ENCODE data around the gene ADRA1B.
A peak's percentile ranks its signal among the peaks of the same experiment; 100 is the strongest.
"Not testable (repeated sequence)": the region's sequence is repeated elsewhere in the genome, so short reads cannot be mapped to it uniquely, and the experiment has no call there.

Gene ADRA1B

GRCh38 chr5:159987031-159987674 is 70.9 kb downstream of the ADRA1B start:
- TF ChIP-seq LEF1 (IDR thresholded peaks at IDR 0.05; ENCODE audit: borderline replicate concordance) (no peak), L3MBTL2 (conservative IDR thresholded peaks at IDR 0.05) (peak; percentile 34)
- ChIA-PET CTCF (interaction anchor here (0.5 to 2.1 kb wide), 31 partner anchors 9 to 1283 kb away, joined by 3 to 23 read pairs (median 4); partner anchors contain the start of gene TTC1), POLR2A (interaction anchor here (0.7 to 1.2 kb wide), 2 partner anchors 10 to 471 kb away, joined by 3 to 4 read pairs; no protein-coding TSS in a partner anchor)
- peak; percentile 88 for DNase-seq (ENCODE audit: extremely low spot score)

- ChIA-PET CTCF (no interaction called here), POLR2A (no interaction called here)
- no peak for DNase-seq (ENCODE audit: extremely low spot score)
- TF ChIP-seq ELF4 (IDR thresholded peaks at IDR 0.05) (no peak), SUZ12 (IDR thresholded peaks at IDR 0.05) (no peak), ARNT (IDR thresholded peaks at IDR 0.05) (no peak), ZNF384 (IDR thresholded peaks at IDR 0.05) (no peak)
Measured at GRCh38 chr5:159990506-159990905, 74.2 kb downstream of the ADRA1B start.

- ChIA-PET CTCF (no interaction called here), POLR2A (no interaction called here)
- no peak for TF ChIP-seq TARDBP (IDR thresholded peaks at IDR 0.05)
- no peak for DNase-seq (ENCODE audit: extremely low spot score)
Measured at GRCh38 chr5:159992566-159992965, 76.3 kb downstream of the ADRA1B start.

- ChIA-PET CTCF (no interaction called here), POLR2A (no interaction called here)
- DNase-seq (ENCODE audit: extremely low spot score) = no peak
- TF ChIP-seq SP1 (IDR thresholded peaks at IDR 0.05) = no peak
- TF ChIP-seq FOXA1 (IDR thresholded peaks at IDR 0.05) = no peak
- no peak for TF ChIP-seq NFRKB (IDR thresholded peaks at IDR 0.05)
- TF ChIP-seq HDGF (IDR thresholded peaks at IDR 0.05; ENCODE audit: borderline replicate concordance) = no peak
- TF ChIP-seq BHLHE40 (IDR thresholded peaks at IDR 0.05; ENCODE audit: borderline replicate concordance) = no peak
- TF ChIP-seq ELF4 (IDR thresholded peaks at IDR 0.05) = no peak
- no peak for TF ChIP-seq ARNT (IDR thresholded peaks at IDR 0.05)
- TF ChIP-seq CTBP1 (IDR thresholded peaks at IDR 0.05; ENCODE audit: borderline replicate concordance) = no peak
- no peak for TF ChIP-seq FOXK2 (IDR thresholded peaks at IDR 0.05)
- TF ChIP-seq PKNOX1 (IDR thresholded peaks at IDR 0.05) = no peak
- TF ChIP-seq SUZ12 (IDR thresholded peaks at IDR 0.05) = no peak
Measured at GRCh38 chr5:159993194-159993593, 76.9 kb downstream of the ADRA1B start.

- ChIA-PET POLR2A (interaction anchor here (1.1 to 1.7 kb wide), 2 partner anchors 12 to 13 kb away, joined by 3 to 4 read pairs; partner anchors contain the start of gene TTC1), CTCF (interaction anchor here (0.6 to 1.0 kb wide), 2 partner anchors 9 to 156 kb away, joined by 3 to 5 read pairs; no protein-coding TSS in a partner anchor)
- TF ChIP-seq FOXM1 (IDR thresholded peaks at IDR 0.05; ENCODE audit: borderline replicate concordance) (no peak), FOXA1 (IDR thresholded peaks at IDR 0.05) (no peak), FOXK2 (IDR thresholded peaks at IDR 0.05) (no peak), HDGF (IDR thresholded peaks at IDR 0.05; ENCODE audit: borderline replicate concordance) (no peak), ARNT (IDR thresholded peaks at IDR 0.05) (no peak), CTBP1 (IDR thresholded peaks at IDR 0.05; ENCODE audit: borderline replicate concordance) (no peak), NFRKB (IDR thresholded peaks at IDR 0.05) (no peak), LEF1 (IDR thresholded peaks at IDR 0.05; ENCODE audit: borderline replicate concordance) (no peak)
- DNase-seq (ENCODE audit: extremely low spot score) = no peak
Measured at GRCh38 chr5:159995907-159996306, 79.6 kb downstream of the ADRA1B start.

- TF ChIP-seq PKNOX1 (IDR thresholded peaks at IDR 0.05) (no peak), TARDBP (IDR thresholded peaks at IDR 0.05) (no peak), L3MBTL2 (conservative IDR thresholded peaks at IDR 0.05) (no peak), HDGF (IDR thresholded peaks at IDR 0.05; ENCODE audit: borderline replicate concordance) (no peak), ELF4 (IDR thresholded peaks at IDR 0.05) (no peak), FOXK2 (IDR thresholded peaks at IDR 0.05) (no peak), BHLHE40 (IDR thresholded peaks at IDR 0.05; ENCODE audit: borderline replicate concordance) (no peak), CTBP1 (IDR thresholded peaks at IDR 0.05; ENCODE audit: borderline replicate concordance) (no peak), LEF1 (IDR thresholded peaks at IDR 0.05; ENCODE audit: borderline replicate concordance) (no peak), ARNT (IDR thresholded peaks at IDR 0.05) (no peak), FOXM1 (IDR thresholded peaks at IDR 0.05; ENCODE audit: borderline replicate concordance) (no peak)
- no peak for DNase-seq (ENCODE audit: extremely low spot score)
- ChIA-PET CTCF (interaction anchor here (0.6 to 0.9 kb wide), 3 partner anchors 14 to 557 kb away, joined by 3 to 4 read pairs (median 4); no protein-coding TSS in a partner anchor), POLR2A (interaction anchor here (0.6 kb wide), 1 partner anchor 8 kb away, joined by 3 read pairs; the partner anchor contains the start of gene TTC1)
Measured at GRCh38 chr5:160001457-160001856, 85.2 kb downstream of the ADRA1B start.

- DNase-seq (ENCODE audit: extremely low spot score) = no peak
- POLR2A ChIA-PET = interaction anchor here (0.7 kb wide), 1 partner anchor 11 kb away, joined by 3 read pairs; no protein-coding TSS in a partner anchor
- no peak for TF ChIP-seq FOXM1 (IDR thresholded peaks at IDR 0.05; ENCODE audit: borderline replicate concordance)
- TF ChIP-seq CTBP1 (IDR thresholded peaks at IDR 0.05; ENCODE audit: borderline replicate concordance) = no peak
- no peak for TF ChIP-seq NFRKB (IDR thresholded peaks at IDR 0.05)
- CTCF ChIA-PET = interaction anchor here (0.7 to 0.8 kb wide), 3 partner anchors 15 to 511 kb away, joined by 3 to 7 read pairs (median 4); no protein-coding TSS in a partner anchor
Measured at GRCh38 chr5:160007514-160007913, 91.2 kb downstream of the ADRA1B start.

- ChIA-PET CTCF (interaction anchor here (0.6 to 1.1 kb wide), 4 partner anchors 13 to 647 kb away, joined by 4 to 5 read pairs (median 4); no protein-coding TSS in a partner anchor), POLR2A (interaction anchor here (0.6 to 2.0 kb wide), 7 partner anchors 7 to 411 kb away, joined by 3 to 6 read pairs (median 5); partner anchors contain the start of gene SLU7)
- not testable (repeated sequence) for DNase-seq (ENCODE audit: extremely low spot score)
Measured at GRCh38 chr5:160008529-160008876, 92.2 kb downstream of the ADRA1B start.

Measured in HEK293T (cell line).